ENCODE data around the gene PHEX. TPM values are rescaled to one million over a fixed set of nuclear protein-coding genes. Genes with fewer than 3 reads are reported as not detected.

Gene PHEX
- total and polyA plus RNA-seq, 12 donors, result 0.07 to 0.33 (median 0.10) TPM; not detected in 1

- TF ChIP-seq POLR2A (IDR thresholded peaks at IDR 0.05), result no peak
- TF ChIP-seq CTCF (IDR thresholded peaks at IDR 0.05), result no peak
- Histone ChIP-seq H3K4me3 (no peak overlapping the region), H3K27me3 (no peaks in the 10 kb centered on the region), H3K9me3 (replicated peaks in 1 of 3) (no peaks in the 10 kb centered on the region), H3K4me1 (replicated peaks in 1 of 2) (no peaks in the 10 kb centered on the region), H3K36me3 (replicated peaks in 1 of 2) (no peaks in the 10 kb centered on the region), H3K27ac (no peak overlapping the region)
- no peak for DNase-seq
- intact Hi-C loops (cut with DNase I), result no loop called here
- WGBS, 4 donors, result 53 to 91% (median 70%) methylated on average over 2 to 3 of the region's 3 CpGs
Observed at GRCh38 chrX:22121161-22121560, 89.0 kb downstream of the PHEX start.

GRCh38 chrX:22122510-22122909 is 90.4 kb downstream of the PHEX start:
- intact Hi-C loops (cut with DNase I), result no loop called here
- Histone ChIP-seq H3K36me3 (replicated peaks in 1 of 2) (no peaks in the 10 kb centered on the region), H3K27ac (no peak overlapping the region), H3K4me1 (replicated peaks in 1 of 2) (no peaks in the 10 kb centered on the region), H3K9me3 (replicated peaks in 1 of 3) (no peaks in the 10 kb centered on the region), H3K4me3 (no peak overlapping the region), H3K27me3 (no peaks in the 10 kb centered on the region)
- WGBS, 4 donors, result 68 to 71% (median 68%) methylated on average over 1 to 2 of the region's 2 CpGs; no CpG with 5 or more reads in 1 of the 4 donors
- no peak for DNase-seq
- TF ChIP-seq CTCF (IDR thresholded peaks at IDR 0.05), result no peak
- no peak for TF ChIP-seq POLR2A (IDR thresholded peaks at IDR 0.05)

- intact Hi-C loops (cut with DNase I), result no loop called here
- H3K9me3 ChIP-seq (replicated peaks in 1 of 3), result no peaks in the 10 kb centered on the region
- no peaks in the 10 kb centered on the region for H3K27me3 ChIP-seq
- WGBS, 4 donors, result 74 to 88% (median 81%) methylated on average over 6 of the region's 6 CpGs
- H3K27ac ChIP-seq, result no peak overlapping the region
- H3K36me3 ChIP-seq (replicated peaks in 1 of 2), result no peaks in the 10 kb centered on the region
- no peak for TF ChIP-seq POLR2A (IDR thresholded peaks at IDR 0.05)
- TF ChIP-seq CTCF (IDR thresholded peaks at IDR 0.05), result no peak
- no peak overlapping the region for H3K4me3 ChIP-seq
- H3K4me1 ChIP-seq (replicated peaks in 1 of 2), result no peaks in the 10 kb centered on the region
- DNase-seq, result no peak
Observed at GRCh38 chrX:22124098-22124497, 92.0 kb downstream of the PHEX start.

GRCh38 chrX:22125481-22125880 is 93.4 kb downstream of the PHEX start:
- no peaks in the 10 kb centered on the region for H3K27me3 ChIP-seq
- intact Hi-C loops (cut with DNase I), result no loop called here
- DNase-seq, result no peak
- TF ChIP-seq POLR2A (IDR thresholded peaks at IDR 0.05) (no peak), CTCF (IDR thresholded peaks at IDR 0.05) (no peak)
- H3K4me3 ChIP-seq, result no peak overlapping the region
- H3K27ac ChIP-seq, result no peak overlapping the region
- 53 to 93% (median 73%) methylated on average over 1 of the region's 1 CpG for whole genome bisulfite sequencing, 4 donors
- no peaks in the 10 kb centered on the region for H3K4me1 ChIP-seq (replicated peaks in 1 of 2)
- no peaks in the 10 kb centered on the region for H3K36me3 ChIP-seq (replicated peaks in 1 of 2)
- no peaks in the 10 kb centered on the region for H3K9me3 ChIP-seq (replicated peaks in 1 of 3)

Measured in adrenal gland (tissue), 12 donors.